T-helper 2 cell (primary cell): ENCODE data around the gene BIN2.

Source experiments
- DNase-seq, 5 experiments: peaks; one replicate each; pipeline versions ENCODE4 v3.0.0 to v3.0.0-alpha.2; 2012 to 2022

Gene BIN2

GRCh38 chr12:51253276-51253675, 70.7 kb downstream of the BIN2 start:
- no peak for DNase-seq

GRCh38 chr12:51247523-51248206, 76.3 kb downstream of the BIN2 start:
- no peak for DNase-seq

- peak in 2 of 5 experiments; percentile 21 to 80 for DNase-seq
These were observed 77.6 kb downstream of the BIN2 start for GRCh38 chr12:51246254-51246853.

GRCh38 chr12:51245476-51246253, 78.3 kb downstream of the BIN2 start:
- no peak for DNase-seq

DNA sequence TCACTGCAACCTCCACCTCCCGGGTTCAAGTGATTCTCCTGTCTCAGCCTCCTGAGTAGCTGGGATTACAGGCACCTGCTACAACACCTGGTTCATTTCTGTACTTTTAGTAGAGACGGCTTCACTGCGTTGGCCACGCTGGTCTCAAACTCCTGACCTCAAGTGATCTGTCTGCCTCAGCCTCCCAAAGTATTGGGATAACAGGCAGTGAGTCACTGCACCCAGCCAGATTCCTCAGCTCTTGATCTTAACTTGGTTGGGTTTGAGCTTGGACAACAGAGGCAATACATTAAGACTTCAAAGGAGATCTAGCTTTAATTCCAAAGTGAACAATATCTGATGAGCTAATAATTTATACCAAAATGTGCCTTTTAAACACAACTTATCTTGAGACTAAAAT, 79.7 kb downstream of the BIN2 start:
- no peak for DNase-seq

GRCh38 chr12:51242876-51243275, 81.1 kb downstream of the BIN2 start:
- DNase-seq, result no peak

DNA sequence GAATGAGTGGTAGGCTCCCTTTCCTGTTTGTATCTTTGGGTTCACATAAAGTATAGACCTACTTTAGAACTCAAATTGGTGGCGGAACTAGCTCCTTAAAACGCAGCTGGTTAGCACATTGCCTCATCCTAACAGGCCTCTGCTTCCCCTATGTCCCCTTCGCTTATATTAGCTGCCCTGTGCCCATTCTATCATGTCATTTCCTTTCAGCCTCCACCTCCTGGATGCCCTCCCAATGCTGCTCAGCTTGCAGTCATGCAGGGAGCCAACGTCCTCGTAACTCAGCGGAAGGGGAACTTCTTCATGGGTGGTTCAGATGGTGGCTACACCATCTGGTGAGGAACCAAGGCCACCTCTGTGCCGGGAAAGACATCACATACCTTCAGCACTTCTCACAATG, 81.9 kb downstream of the BIN2 start:
- DNase-seq, result no peak

- DNase-seq, result no peak
These were observed 83.0 kb downstream of the BIN2 start for GRCh38 chr12:51240971-51241370.

- DNase-seq, result peak; percentile 89 to 98 (median 96)
These were observed 85.3 kb downstream of the BIN2 start, which contains the start of gene DAZAP2 for GRCh38 chr12:51238510-51239334. Gene DAZAP2, plus strand, starts transcription at chr12:51238826. Its CDS starts 82 bp downstream, at chr12:51238908.

DNA sequence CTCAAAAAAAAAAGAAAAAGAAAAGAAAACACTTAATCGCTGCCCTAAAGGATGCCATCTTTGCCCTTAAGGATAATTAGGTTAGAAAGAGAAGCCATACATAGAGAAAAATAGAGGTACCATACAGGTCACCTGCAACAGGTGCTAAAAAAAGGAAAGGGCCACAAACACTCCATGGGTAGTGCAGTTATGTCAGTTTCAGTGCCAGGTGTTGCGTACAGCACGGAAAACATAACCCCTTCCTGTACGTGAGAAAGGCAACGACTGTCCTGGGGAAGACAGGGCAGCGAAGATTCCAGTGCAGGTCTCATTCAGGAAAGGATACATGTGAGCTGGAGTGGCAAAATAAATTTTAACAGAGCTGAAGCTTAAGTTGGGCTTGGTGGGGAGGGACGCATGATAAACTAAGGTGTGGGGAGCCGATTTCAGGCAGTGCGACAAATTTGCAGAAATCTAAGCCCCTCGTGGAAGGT, 85.9 kb downstream of the BIN2 start:
- peak in 1 of 5 experiments; percentile 50 for DNase-seq

DNA sequence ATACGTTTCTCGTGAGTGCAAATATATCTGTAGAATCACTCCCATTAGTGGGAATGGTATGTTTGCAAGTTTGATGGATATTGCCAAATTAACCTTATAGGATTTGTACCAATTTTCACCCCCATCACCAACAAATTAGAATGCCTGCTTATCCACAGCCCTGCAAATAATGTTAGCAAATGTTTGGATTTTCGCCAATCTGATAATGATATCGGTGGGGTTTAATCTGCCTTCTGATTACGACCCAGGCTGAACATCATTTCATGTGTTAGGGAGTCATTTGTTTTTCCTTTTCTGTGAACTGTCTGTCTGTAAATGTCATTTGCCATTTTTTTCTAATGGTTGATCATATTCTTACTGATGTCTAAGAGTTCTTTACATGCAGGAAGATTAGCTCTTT, 89.4 kb downstream of the BIN2 start:
- no peak for DNase-seq

DNA sequence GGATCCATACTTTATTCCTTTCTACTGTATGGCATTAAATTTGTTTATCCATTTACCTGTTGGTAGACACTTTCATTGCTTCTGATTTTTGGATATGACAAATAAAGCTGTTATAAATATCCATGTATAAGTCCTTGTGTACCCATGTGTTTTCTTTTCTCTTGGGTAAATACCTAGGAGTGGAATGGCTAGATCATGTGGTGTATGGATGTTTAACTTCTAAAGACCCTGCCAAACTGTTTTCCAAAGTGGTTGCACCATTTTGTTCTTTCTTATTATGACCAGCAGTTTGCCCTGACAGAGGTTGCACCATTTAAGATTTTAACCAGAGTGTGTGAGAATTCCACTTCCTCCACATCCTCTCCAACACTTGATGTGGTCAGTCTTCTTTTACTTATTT, 91.3 kb downstream of the BIN2 start:
- no peak for DNase-seq
